Measurements from ENCODE around the gene SLC38A9. TPM values are rescaled to one million over a fixed set of nuclear protein-coding genes. Genes with fewer than 3 reads are reported as not detected.

SLC38A9 gene
- polyA plus RNA-seq, 2 of the 4 experiments (the other 2 are of a cell fraction) = 22.8 to 37.3 TPM

- Histone ChIP-seq H3K9me3 (no peaks in the 10 kb centered on the region), H3K27ac (no peak overlapping the region), H3K4me3 (no peak overlapping the region), H3K4me2 (no peak overlapping the region), H3K4me1 (peaks cover 18% of the 10 kb centered on the region)
- DNase-seq (ENCODE audit: low read depth in 1 of 2, low spot score in 1 of 2) (no peak), FAIRE-seq (no peak), ATAC-seq (no peak)
- 62% methylated on average over 5 of the region's 5 CpGs for WGBS (ENCODE audit: missing lambda C conversion rate)
- POLR2A ChIA-PET = no interaction called here
- CTCF ChIA-PET = interaction anchor here (0.7 kb wide), 1 partner anchor 9 kb away, joined by 4 read pairs; no protein-coding TSS in a partner anchor
- TF ChIP-seq RCOR1 (IDR thresholded peaks at IDR 0.05; ENCODE audit: low read depth, low read length) = no peak
- TF ChIP-seq TP53 (CRISPR knock-in tag; IDR thresholded peaks at IDR 0.05) = no peak
- no peak for TF ChIP-seq TFCP2L1 (CRISPR knock-in tag; IDR thresholded peaks at IDR 0.05)
- TF ChIP-seq BCL3 (IDR thresholded peaks at IDR 0.05) = no peak
- TF ChIP-seq CBX2 (IDR thresholded peaks at IDR 0.05; ENCODE audit: borderline replicate concordance, low read depth) = no peak
- TF ChIP-seq ZFP36 (IDR thresholded peaks at IDR 0.05; ENCODE audit: borderline replicate concordance, partially characterized antibody) = no peak
- no peak for TF ChIP-seq PHF8 (IDR thresholded peaks at IDR 0.05; ENCODE audit: borderline replicate concordance, low read depth)
- no peak for TF ChIP-seq FOSL2 (IDR thresholded peaks at IDR 0.05)
- no peak for TF ChIP-seq FOSL2 (CRISPR knock-in tag; IDR thresholded peaks at IDR 0.05)
- no peak for TF ChIP-seq SMC3 (IDR thresholded peaks at IDR 0.05)
- TF ChIP-seq ELK1 (IDR thresholded peaks at IDR 0.05; ENCODE audit: low read depth, low read length) = no peak
- TF ChIP-seq CEBPB (IDR thresholded peaks at IDR 0.05) = no peak
- TF ChIP-seq RARB (CRISPR knock-in tag; IDR thresholded peaks at IDR 0.05) = no peak
- no peak for TF ChIP-seq RAD21 (conservative IDR thresholded peaks at IDR 0.05 in 1 of 2, IDR thresholded peaks at IDR 0.05 in 1 of 2)
Observed at GRCh38 chr5:55629815-55630214, 82.3 kb downstream of the SLC38A9 start.

GRCh38 chr5:55626790-55627189, 85.3 kb downstream of the SLC38A9 start:
- no peak for DNase-seq (ENCODE audit: low read depth in 1 of 2, low spot score in 1 of 2)
- H3K9me3 ChIP-seq = no peaks in the 10 kb centered on the region
- ATAC-seq = no peak
- no peak overlapping the region for H3K27ac ChIP-seq
- no peaks in the 10 kb centered on the region for H3K4me1 ChIP-seq
- ChIA-PET POLR2A (no interaction called here), CTCF (no interaction called here)
- 87% methylated on average over 3 of the region's 3 CpGs for WGBS (ENCODE audit: missing lambda C conversion rate)
- H3K4me2 ChIP-seq = no peak overlapping the region
- TF ChIP-seq ELK1 (IDR thresholded peaks at IDR 0.05; ENCODE audit: low read depth, low read length) (no peak), BHLHE40 (IDR thresholded peaks at IDR 0.05; ENCODE audit: low read depth, low read length) (no peak), FOXS1 (CRISPR knock-in tag; IDR thresholded peaks at IDR 0.05) (no peak), CTCF (IDR thresholded peaks at IDR 0.05) (no peak), JUN (IDR thresholded peaks at IDR 0.05) (no peak), ZNF302 (CRISPR knock-in tag; IDR thresholded peaks at IDR 0.05) (no peak), EHMT2 (IDR thresholded peaks at IDR 0.05; ENCODE audit: low read depth) (no peak), CHD4 (IDR thresholded peaks at IDR 0.05; ENCODE audit: borderline replicate concordance) (no peak), TFCP2L1 (CRISPR knock-in tag; IDR thresholded peaks at IDR 0.05) (no peak), HOXB13 (CRISPR knock-in tag; IDR thresholded peaks at IDR 0.05; ENCODE audit: low read depth) (no peak), MAFK (IDR thresholded peaks at IDR 0.05; ENCODE audit: partially characterized antibody) (no peak), PHF8 (IDR thresholded peaks at IDR 0.05; ENCODE audit: borderline replicate concordance, low read depth) (no peak), BCL3 (IDR thresholded peaks at IDR 0.05) (no peak), RNF2 (IDR thresholded peaks at IDR 0.05; ENCODE audit: borderline replicate concordance, low read depth) (no peak)
- FAIRE-seq = no peak
- no peak overlapping the region for H3K4me3 ChIP-seq

Measured in A549 (cell line).